Prostate gland (tissue), 2 donors: Measurements from ENCODE around the gene ZMYND19.

ENCODE experiments used
- CTCF ChIP-seq, 4 experiments: fragments of 200-600 bp in 2 of 4; fragments of 450-650 bp in 2 of 4; sonication (generic) in 2 of 4; IDR thresholded peaks; 1 replicate in 3 of 4; 2 replicates in 1 of 4; pipeline ENCODE4 v1.5.1; 2016 to 2019; ENCODE audit warnings: antibody characterized with exemption in 4 of 4, mild to moderate bottlenecking in 2 of 4, moderate library complexity in 2 of 4
- POLR2A ChIP-seq: fragments of 450-650 bp; IDR thresholded peaks from one replicate; pipeline ENCODE4 v1.6.1; 2016; ENCODE audit warnings: antibody characterized with exemption, mild to moderate bottlenecking
- POLR2AphosphoS5 ChIP-seq: sonication (generic); formaldehyde crosslinking; IDR thresholded peaks from one replicate; pipeline ENCODE4 v1.6.1; 2017; ENCODE audit warnings: antibody characterized with exemption

GRCh38 chr9:137554349-137554748 lies 36.0 kb downstream of the ZMYND19 start:
- TF ChIP-seq CTCF (IDR thresholded peaks at IDR 0.05) (no peak), POLR2A (no peak), POLR2AphosphoS5 (no peak)
